Pancreas (tissue), 10 donors: ENCODE data around the gene COL21A1. TPM values are rescaled to one million over a fixed set of nuclear protein-coding genes. Genes with fewer than 3 reads are reported as not detected.
A peak's percentile ranks its signal among the peaks of the same experiment; 100 is the strongest.

Source experiments
- ATAC-seq, 4 donors: fragments of 200-7000 bp; cut with Tn5 transposase; one replicate each; pipeline versions ENCODE4 v1.8.0 to v1.9.1; 2020; ENCODE audit warnings: mild to moderate bottlenecking in 4 of 4, moderate library complexity in 4 of 4
- DNase-seq, 6 donors: peaks; one replicate each; pipeline ENCODE4 v3.0.0-alpha.2; 2020
- FAIRE-seq: peaks from 2 replicates; lab custom pipeline; 2012; peaks lifted over from hg19 to GRCh38; lab: Jason Lieb, UNC
- H3K27ac ChIP-seq, 4 donors: fragments of 200-600 bp; sonication (generic); 1 replicate in 3 of 4; 2 replicates in 1 of 4; pipeline versions ENCODE4 v1.5.0 to v1.8.0; 2020
- H3K27me3 ChIP-seq, 4 donors: fragments of 200-600 bp; one replicate each; pipeline ENCODE4 v1.8.0; 2021
- H3K36me3 ChIP-seq, 3 donors: fragments of 200-600 bp; sonication (generic) in 1 of 3; one replicate each; pipeline versions ENCODE4 v1.5.0 to v1.8.0; 2020 to 2021
- H3K4me1 ChIP-seq, 3 donors: fragments of 200-600 bp; one replicate each; pipeline ENCODE4 v1.8.0; 2021
- H3K4me3 ChIP-seq, 4 donors: fragments of 200-600 bp; sonication (generic) in 2 of 4; one replicate each; pipeline versions ENCODE4 v1.5.0 to v1.8.0; 2020 to 2021
- H3K9me3 ChIP-seq, 4 donors: fragments of 200-600 bp; one replicate each; pipeline ENCODE4 v1.8.0; 2021
- CTCF ChIP-seq, 4 donors: fragments of 200-600 bp; sonication (generic) in 3 of 4; IDR thresholded peaks; one replicate each; pipeline versions ENCODE4 v1.5.0 to v1.8.0; 2021; ENCODE audit warnings: antibody characterized with exemption in 4 of 4
- WGBS, 2 donors: extraction: QIAGEN DNeasy Blood & Tissue Kit; methylation state at CpG; one replicate each; pipeline ENCODE4 v1.1.7; 2013; 5-methylcytosine and 5-hydroxymethylcytosine counted together
- intact Hi-C, 3 donors: fragments of 100-400 bp; cut with DNase I; formaldehyde crosslinking; loops; one replicate each; pipeline versions ENCODE4 v1.11.1 to v1.14.2; 2022
- polyA plus RNA-seq, 2 donors: library from polyadenylated mRNA; stranded (reverse); fragments of 200-250 nt; gene quantifications; one replicate each; pipeline ENCODE4 v1.2.3, GENCODE V29; 2013
- total RNA-seq, 6 donors: library from RNA; stranded (reverse); fragmentation: NEBNext Ultra II Directional in 4 of 6; extraction: Animal tissue kit (Norgen Biotek cat#: 25700) in 4 of 6; gene quantifications; one replicate each; pipeline versions ENCODE4 v1.2.1 to v1.2.4, GENCODE V29; 2021 to 2023
- donor health status: healthy with polysubstance abuse.
- donor health status: DM: no; HTN: no; CAD: no; lungs with moderate emphysema.
- donor health status: DM: no; HTN: no; CAD: no.
- donor health status: control.
- donor health status: control.
- donor health status: Bipolar disorder and iron deficiency.
- donor health status: DM: yes; HTN: yes; CAD: no.
- donor health status: DM: no; HTN: no; CAD: no.
- donor health status: DM: no; HTN: no; CAD: no.
- donor health status: DM: yes; HTN: yes; CAD: no.

Gene COL21A1
- total and polyA plus RNA-seq, 8 donors: 0.28 to 1.8 (median 0.60) TPM

GRCh38 chr6:56079751-56080540 is 167.4 kb downstream of the COL21A1 start:
- intact Hi-C loops: no loop called here
- no peak overlapping the region for H3K27ac ChIP-seq
- H3K4me1 ChIP-seq: no peaks in the 10 kb centered on the region
- FAIRE-seq (no peak), DNase-seq (no peak), ATAC-seq (no peak)
- WGBS, 2 donors: 86 to 94% methylated on average over 2 of the region's 2 CpGs
- no peaks in the 10 kb centered on the region for H3K36me3 ChIP-seq
- no peaks in the 10 kb centered on the region for H3K9me3 ChIP-seq
- H3K27me3 ChIP-seq: no peaks in the 10 kb centered on the region
- no peak overlapping the region for H3K4me3 ChIP-seq
- TF ChIP-seq CTCF (IDR thresholded peaks at IDR 0.05): no peak

GRCh38 chr6:56076033-56076432 is 171.3 kb downstream of the COL21A1 start:
- Histone ChIP-seq H3K9me3 (no peaks in the 10 kb centered on the region), H3K27ac (no peak overlapping the region), H3K36me3 (no peaks in the 10 kb centered on the region), H3K4me1 (no peaks in the 10 kb centered on the region), H3K4me3 (no peak overlapping the region), H3K27me3 (no peaks in the 10 kb centered on the region)
- ATAC-seq: no peak
- no peak for FAIRE-seq
- intact Hi-C loops: no loop called here
- TF ChIP-seq CTCF (IDR thresholded peaks at IDR 0.05): no peak
- no peak for DNase-seq

DNA sequence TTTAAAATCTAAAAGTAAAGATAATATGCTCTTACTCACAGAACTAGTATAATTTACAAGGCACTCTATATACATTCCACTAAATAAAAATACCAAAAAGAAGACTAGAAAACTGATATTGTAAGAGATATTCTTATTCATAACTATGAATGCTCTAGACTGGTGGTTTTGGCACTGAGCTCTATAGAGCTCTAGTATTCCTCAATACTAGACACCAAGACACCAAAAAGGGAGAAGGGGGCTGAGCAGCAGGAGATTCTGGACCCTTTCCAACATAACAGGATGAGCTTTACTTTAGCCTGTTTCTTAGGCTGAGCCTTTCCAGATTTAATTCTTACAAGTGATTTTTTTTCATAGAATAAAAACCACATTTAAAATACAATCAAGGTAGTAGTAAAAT is 173.6 kb downstream of the COL21A1 start:
- no peak for ATAC-seq
- no peak for TF ChIP-seq CTCF (IDR thresholded peaks at IDR 0.05)
- H3K36me3 ChIP-seq: no peaks in the 10 kb centered on the region
- H3K4me3 ChIP-seq: no peak overlapping the region
- no peaks in the 10 kb centered on the region for H3K9me3 ChIP-seq
- no peaks in the 10 kb centered on the region for H3K4me1 ChIP-seq
- DNase-seq: no peak
- intact Hi-C loops: no loop called here
- no peaks in the 10 kb centered on the region for H3K27me3 ChIP-seq
- FAIRE-seq: no peak
- no peak overlapping the region for H3K27ac ChIP-seq

GRCh38 chr6:56073315-56073714 is 174.1 kb downstream of the COL21A1 start:
- WGBS, 2 donors: 80 to 86% methylated on average over 1 of the region's 1 CpG
- no peak for TF ChIP-seq CTCF (IDR thresholded peaks at IDR 0.05)
- Histone ChIP-seq H3K36me3 (no peaks in the 10 kb centered on the region), H3K4me3 (no peak overlapping the region), H3K9me3 (no peaks in the 10 kb centered on the region), H3K27ac (no peak overlapping the region), H3K27me3 (no peaks in the 10 kb centered on the region), H3K4me1 (no peaks in the 10 kb centered on the region)
- ATAC-seq (peak in 1 of 4 donors; percentile 24), FAIRE-seq (no peak), DNase-seq (no peak)
- intact Hi-C loops: no loop called here

- Histone ChIP-seq H3K4me3 (no peak overlapping the region), H3K27ac (no peak overlapping the region), H3K9me3 (no peaks in the 10 kb centered on the region), H3K4me1 (no peaks in the 10 kb centered on the region), H3K27me3 (no peaks in the 10 kb centered on the region), H3K36me3 (no peaks in the 10 kb centered on the region)
- no peak for TF ChIP-seq CTCF (IDR thresholded peaks at IDR 0.05)
- intact Hi-C loops: no loop called here
- no peak for FAIRE-seq
- ATAC-seq: peak in 1 of 4 donors; percentile 29
- 26 to 27% methylated on average over 1 of the region's 1 CpG for WGBS, 2 donors
- DNase-seq: no peak
Observed at GRCh38 chr6:56072856-56073255, 174.5 kb downstream of the COL21A1 start.
